SH-SY5Y (cell line): Measurements from ENCODE around the gene NIFK.

Experiments used
- GATA2 ChIP-seq: IDR thresholded peaks from 2 replicates; pipeline ENCODE4 v1.6.1; 2011; ENCODE audit warnings: mild to moderate bottlenecking, low read depth, low read length
- GATA3 ChIP-seq: IDR thresholded peaks from 2 replicates; pipeline ENCODE4 v1.6.1; 2011; ENCODE audit warnings: low read depth, mild to moderate bottlenecking, low read length, moderate library complexity

Gene NIFK

GRCh38 chr2:121710470-121711170 is 26.1 kb downstream of the NIFK start:
- TF ChIP-seq GATA3 (no peak), GATA2 (no peak)

DNA sequence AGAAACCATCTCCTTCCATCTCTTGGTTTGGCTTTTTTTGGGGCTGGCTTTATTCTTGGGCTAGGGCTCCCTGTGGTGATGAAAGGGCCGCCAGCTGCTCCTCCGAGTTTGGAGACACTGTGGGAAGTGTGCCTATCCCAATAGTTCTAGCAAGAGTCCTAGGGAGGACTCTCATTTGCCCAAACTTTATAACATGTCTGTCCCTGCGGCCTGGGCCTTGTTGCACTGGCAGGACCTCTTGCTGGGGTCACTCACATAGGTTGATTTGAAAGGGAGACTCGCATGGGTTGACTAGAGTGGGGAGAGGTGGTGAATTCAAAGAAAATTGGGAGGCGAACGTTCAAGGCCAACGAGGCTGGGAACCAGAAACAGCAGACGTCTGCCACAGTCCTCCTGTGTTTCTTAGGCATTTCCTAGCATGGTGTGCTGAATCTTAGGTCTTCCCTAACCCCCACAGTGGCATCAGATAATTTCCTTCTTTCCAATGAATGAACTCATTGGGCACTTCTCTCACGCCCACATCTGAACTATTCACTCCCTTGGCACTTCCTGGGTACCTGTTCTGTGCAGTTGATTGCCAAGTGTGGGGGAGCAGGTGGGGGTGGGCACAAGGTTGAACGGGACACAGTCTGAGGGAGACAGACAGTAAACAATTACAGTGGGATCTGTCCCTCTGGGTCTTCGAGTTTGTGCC is 26.8 kb downstream of the NIFK start:
- TF ChIP-seq GATA3 (no peak), GATA2 (no peak)

GRCh38 chr2:121707920-121708361 is 28.7 kb downstream of the NIFK start:
- TF ChIP-seq GATA3 (no peak), GATA2 (no peak)

DNA sequence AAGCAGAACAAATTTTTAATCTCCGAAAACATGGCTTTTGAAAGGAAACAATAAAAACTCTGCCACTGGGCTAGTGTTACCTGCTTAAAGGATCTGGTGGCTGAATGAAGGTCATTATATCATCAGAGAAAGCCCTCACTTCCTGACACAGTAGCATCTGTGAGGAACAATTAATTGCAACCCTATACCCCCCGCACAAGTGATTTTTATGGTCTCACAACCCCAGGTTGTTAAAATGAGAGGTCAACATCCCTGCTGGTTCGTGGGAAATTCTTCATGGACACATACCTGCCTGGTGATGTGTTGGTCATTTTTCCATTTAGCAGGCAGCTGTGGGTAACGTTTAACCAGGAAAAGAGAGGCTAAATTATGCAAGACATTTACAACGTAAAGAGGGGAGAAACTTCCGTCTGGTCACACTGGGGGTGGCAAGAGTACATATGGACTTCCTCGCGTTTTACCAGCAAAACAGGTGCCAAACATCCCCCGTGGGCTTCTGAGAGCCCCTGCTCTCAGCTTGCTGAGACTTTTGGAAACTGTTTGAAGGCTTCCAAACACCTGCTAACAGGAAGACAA is 29.2 kb downstream of the NIFK start:
- no peak for TF ChIP-seq GATA3
- no peak for TF ChIP-seq GATA2

DNA sequence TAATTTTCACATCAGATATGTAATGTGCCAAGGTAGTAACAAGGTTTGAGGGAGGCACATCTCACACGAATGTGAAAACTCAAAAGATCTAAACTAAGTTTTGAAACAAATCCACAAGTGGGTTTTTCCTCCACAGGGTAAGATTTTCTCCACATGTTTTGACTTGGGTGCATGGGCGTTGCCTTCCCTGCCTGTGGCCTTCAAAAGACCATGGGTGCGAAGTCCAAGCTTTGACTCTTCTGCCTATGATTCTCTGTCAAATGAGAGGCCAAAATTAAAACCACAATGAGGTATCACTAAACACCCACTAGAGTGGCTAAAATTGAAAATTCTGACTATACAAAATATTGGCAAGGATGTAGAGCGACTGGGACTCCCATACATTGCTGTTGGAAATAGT is 30.7 kb downstream of the NIFK start:
- TF ChIP-seq GATA2 (no peak), GATA3 (no peak)

GRCh38 chr2:121705390-121705789 is 31.3 kb downstream of the NIFK start:
- no peak for TF ChIP-seq GATA2

- TF ChIP-seq GATA3, result no peak
- TF ChIP-seq GATA2, result no peak
Observed at GRCh38 chr2:121699421-121700333, 37.0 kb downstream of the NIFK start.

GRCh38 chr2:121698318-121698930 is 38.3 kb downstream of the NIFK start:
- TF ChIP-seq GATA2 (no peak), GATA3 (no peak)

GRCh38 chr2:121697108-121697631 is 39.5 kb downstream of the NIFK start:
- TF ChIP-seq GATA2, result no peak

- no peak for TF ChIP-seq GATA3
- no peak for TF ChIP-seq GATA2
Observed at GRCh38 chr2:121696410-121696930, 40.2 kb downstream of the NIFK start.

DNA sequence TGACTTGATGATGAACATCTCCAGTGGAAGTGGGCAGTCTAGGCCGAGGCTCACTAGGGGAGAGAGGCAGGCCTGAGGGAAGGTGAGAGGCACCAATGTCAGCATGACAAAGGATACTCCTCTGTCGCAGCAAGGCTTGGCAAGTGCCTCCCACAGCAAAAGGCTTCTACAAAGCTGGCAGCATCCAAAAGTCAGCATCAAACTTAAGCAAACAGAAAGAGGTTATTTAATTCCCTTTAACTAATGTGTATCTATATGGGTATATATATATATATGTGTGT is 41.6 kb downstream of the NIFK start:
- no peak for TF ChIP-seq GATA3
- no peak for TF ChIP-seq GATA2

DNA sequence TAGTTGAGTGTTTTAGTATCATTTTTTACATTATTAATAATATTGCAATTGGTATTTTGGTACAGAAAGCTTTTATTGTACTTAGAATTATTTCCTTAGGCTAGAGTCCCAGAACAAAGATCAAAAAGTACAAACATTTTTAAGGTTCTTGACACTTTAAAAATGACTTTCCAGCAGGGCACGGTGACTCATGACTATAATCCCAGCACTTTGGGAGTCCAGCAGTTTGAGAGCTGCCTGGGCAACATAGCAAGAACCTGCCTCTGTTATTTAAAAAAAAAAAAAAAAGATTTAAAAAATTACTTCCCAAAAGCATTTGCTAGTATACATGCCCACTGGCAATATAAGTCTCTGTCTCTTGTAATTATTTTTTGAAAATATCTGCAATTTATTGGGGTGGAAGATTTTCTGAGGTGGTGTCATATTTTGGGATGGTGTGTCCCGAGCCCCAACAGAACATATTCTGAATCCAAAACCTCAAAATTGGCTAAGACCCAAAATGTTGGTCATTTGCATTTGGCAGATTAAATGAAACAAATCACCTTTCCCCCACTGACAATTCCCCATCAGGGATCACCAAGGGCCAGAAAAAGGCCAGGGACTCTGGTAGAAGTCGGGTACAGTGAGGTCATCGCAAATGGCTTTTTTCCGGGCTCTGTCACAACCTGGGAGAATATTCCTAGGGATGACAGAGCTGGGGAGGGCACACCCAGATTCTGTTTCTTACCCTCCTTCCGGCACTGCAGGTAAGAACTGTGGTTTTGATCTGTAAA is 42.1 kb downstream of the NIFK start:
- no peak for TF ChIP-seq GATA2
- TF ChIP-seq GATA3, result no peak

GRCh38 chr2:121690095-121690494 is 46.6 kb downstream of the NIFK start:
- TF ChIP-seq GATA3 (no peak), GATA2 (no peak)

- peak; percentile 86 for TF ChIP-seq GATA3
- peak; percentile 95 for TF ChIP-seq GATA2
Observed at GRCh38 chr2:121689356-121689755, 47.3 kb downstream of the NIFK start.
